K562 (cell line): ENCODE data around the gene ZSCAN22. TPM values are rescaled to one million over a fixed set of nuclear protein-coding genes. Genes with fewer than 3 reads are reported as not detected.

Source experiments
- CBFA2T2 ChIP-seq: fragments of 450-650 bp; conservative IDR thresholded peaks from 2 replicates; pipeline ENCODE4 v1.6.1; 2017; ENCODE audit warnings: mild to moderate bottlenecking
- CHD4 ChIP-seq: fragments of 200-600 bp; sonication (generic); IDR thresholded peaks from 3 replicates; pipeline ENCODE4 v1.6.1; 2012; ENCODE audit warnings: low read depth, mild to moderate bottlenecking, mixed read lengths, low read length, inconsistent platforms; ENCODE audit not compliant: insufficient read depth, insufficient replicate concordance, poor library complexity, severe bottlenecking
- DACH1 ChIP-seq: fragments of 450-650 bp; IDR thresholded peaks from 2 replicates; pipeline ENCODE4 v1.6.1; 2018; ENCODE audit not compliant: partially characterized antibody
- KAT2B ChIP-seq: IDR thresholded peaks from one replicate; pipeline ENCODE4 v1.6.1; 2012; ENCODE audit warnings: low read depth, mild to moderate bottlenecking, control low read depth, inconsistent platforms, low read length, moderate library complexity
- KLF16 ChIP-seq: IDR thresholded peaks from 2 replicates; pipeline ENCODE4 v1.6.1; 2016; ENCODE audit warnings: antibody characterized with exemption
- NCOA4 ChIP-seq: fragments of 450-650 bp; IDR thresholded peaks from 2 replicates; pipeline ENCODE4 v1.6.1; 2018; ENCODE audit warnings: mild to moderate bottlenecking; ENCODE audit not compliant: partially characterized antibody
- NR4A1 ChIP-seq, 2 experiments: fragments of 250-450 bp in 1 of 2; fragments of 450-650 bp in 1 of 2; sonication (Bioruptor Pico) in 1 of 2; IDR thresholded peaks; 2 replicates each; pipeline versions ENCODE4 v1.4.0 to v1.6.1; 2016 to 2020; ENCODE audit warnings: mild to moderate bottlenecking in 2 of 2, missing compliant biosample characterization in 1 of 2, missing genetic modification characterization in 1 of 2, moderate library complexity in 1 of 2
- OTX1 ChIP-seq: fragments of 450-650 bp; formaldehyde crosslinking; IDR thresholded peaks from 2 replicates; pipeline ENCODE4 v1.4.0; 2022; ENCODE audit warnings: mild to moderate bottlenecking
- POLR2AphosphoS2 ChIP-seq: IDR thresholded peaks from 2 replicates; pipeline ENCODE4 v1.6.1; 2012; ENCODE audit warnings: low read length, improper control_type of control experiment
- SETDB1 ChIP-seq: IDR thresholded peaks from one replicate; pipeline ENCODE4 v1.6.1; 2012; ENCODE audit warnings: low read length, control low read depth, inconsistent platforms
- TSC22D4 ChIP-seq: fragments of 450-650 bp; IDR thresholded peaks from 2 replicates; pipeline ENCODE4 v1.6.1; 2016; ENCODE audit warnings: missing genetic modification characterization, missing biosample characterization, control low read depth
- YBX1 ChIP-seq: fragments of 450-650 bp; IDR thresholded peaks from 2 replicates; pipeline ENCODE4 v1.7.1; 2016; ENCODE audit warnings: mild to moderate bottlenecking
- ZFPM2 ChIP-seq: fragments of 250-450 bp; sonication (Bioruptor Pico); IDR thresholded peaks from 2 replicates; pipeline ENCODE4 v1.5.1; 2022; ENCODE audit warnings: mild to moderate bottlenecking
- ZNF75A ChIP-seq: fragments of 450-650 bp; formaldehyde crosslinking; IDR thresholded peaks from 2 replicates; pipeline ENCODE4 v1.4.0; 2020; ENCODE audit warnings: mild to moderate bottlenecking
- polyA plus RNA-seq, 8 experiments: library from polyadenylated mRNA; depleted of rRNA in 4 of 8; stranded (reverse) in 5 of 8; unstranded in 3 of 8; fragments of >200 nt; fragmentation: Nextera tagmentation in 2 of 8; fragmentation: Illumina TruSeq in 1 of 8; extraction: Ambion mirVana in 2 of 8; extraction: Trizol in 1 of 8; gene quantifications; 2 replicates each; pipeline versions ENCODE4 v1.2.1 to v1.2.3, GENCODE V29; 2011 to 2014; ENCODE audit warnings: inconsistent platforms in 1 of 8, missing spikeins in 1 of 8
- total RNA-seq, 7 experiments: library from RNA; depleted of rRNA in 6 of 7; stranded (reverse); fragments of >200 nt in 6 of 7; fragmentation: Illumina TruSeq in 2 of 7; extraction: Trizol in 2 of 7; gene quantifications; 2 replicates each; pipeline versions ENCODE4 v1.2.1 to v1.2.3, GENCODE V29; 2011 to 2021; ENCODE audit warnings: low replicate concordance in 1 of 7
- TF ChIP-seq, protein P1 (sequence below): fragments of 450-650 bp; IDR thresholded peaks from 2 replicates; pipeline ENCODE4 v1.6.1; 2016; ENCODE audit warnings: mild to moderate bottlenecking, moderate library complexity
- TF ChIP-seq, protein P2 (sequence below): fragments of 450-650 bp; formaldehyde crosslinking; IDR thresholded peaks from 2 replicates; pipeline ENCODE4 v1.4.0; 2020; ENCODE audit warnings: mild to moderate bottlenecking, moderate library complexity

The ZSCAN22 gene
- total and polyA plus RNA-seq, 9 of the 15 experiments (the other 6 are each of a cell fraction or from before 2014, with no cell fraction given), result 0.98 to 5.3 (median 3.0) TPM

DNA sequence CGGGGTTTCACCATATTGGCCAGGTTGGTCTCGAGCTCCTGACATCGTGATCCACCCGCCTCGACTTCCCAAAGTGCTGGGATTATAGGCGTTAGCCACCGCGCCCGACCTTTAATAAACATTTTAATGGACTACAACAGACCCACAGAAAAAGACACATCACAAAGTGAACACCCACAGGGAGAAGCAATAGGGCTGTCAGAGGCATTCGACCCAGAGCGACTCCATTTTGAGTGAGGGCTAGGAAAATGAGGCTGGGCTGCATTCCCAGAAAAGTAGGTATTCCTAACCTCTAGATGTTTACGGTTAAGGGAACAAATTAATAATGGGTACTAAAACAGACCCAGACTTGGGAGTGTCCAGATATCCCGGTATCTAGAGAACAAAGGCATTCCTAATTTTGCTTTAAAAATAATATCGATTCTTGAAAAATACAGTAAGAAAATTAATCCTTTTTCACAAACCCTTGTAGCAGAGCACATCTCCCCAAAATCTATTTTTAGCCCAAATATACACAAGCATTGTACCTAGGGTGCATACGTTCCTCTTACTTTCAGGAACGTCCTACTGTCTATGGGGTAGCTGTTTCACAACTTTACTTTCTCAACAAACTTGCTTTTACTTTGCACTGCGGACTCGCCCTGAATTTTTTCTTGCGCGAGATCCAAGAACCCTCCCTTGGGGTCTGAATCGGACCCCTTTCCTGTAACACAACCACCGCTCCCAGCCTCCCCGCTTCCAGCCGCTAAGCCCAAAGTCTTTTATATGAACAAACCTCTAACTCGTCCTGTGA lies 48.9 kb upstream of the ZSCAN22 start (continued):
- TF ChIP-seq, protein P1, sequence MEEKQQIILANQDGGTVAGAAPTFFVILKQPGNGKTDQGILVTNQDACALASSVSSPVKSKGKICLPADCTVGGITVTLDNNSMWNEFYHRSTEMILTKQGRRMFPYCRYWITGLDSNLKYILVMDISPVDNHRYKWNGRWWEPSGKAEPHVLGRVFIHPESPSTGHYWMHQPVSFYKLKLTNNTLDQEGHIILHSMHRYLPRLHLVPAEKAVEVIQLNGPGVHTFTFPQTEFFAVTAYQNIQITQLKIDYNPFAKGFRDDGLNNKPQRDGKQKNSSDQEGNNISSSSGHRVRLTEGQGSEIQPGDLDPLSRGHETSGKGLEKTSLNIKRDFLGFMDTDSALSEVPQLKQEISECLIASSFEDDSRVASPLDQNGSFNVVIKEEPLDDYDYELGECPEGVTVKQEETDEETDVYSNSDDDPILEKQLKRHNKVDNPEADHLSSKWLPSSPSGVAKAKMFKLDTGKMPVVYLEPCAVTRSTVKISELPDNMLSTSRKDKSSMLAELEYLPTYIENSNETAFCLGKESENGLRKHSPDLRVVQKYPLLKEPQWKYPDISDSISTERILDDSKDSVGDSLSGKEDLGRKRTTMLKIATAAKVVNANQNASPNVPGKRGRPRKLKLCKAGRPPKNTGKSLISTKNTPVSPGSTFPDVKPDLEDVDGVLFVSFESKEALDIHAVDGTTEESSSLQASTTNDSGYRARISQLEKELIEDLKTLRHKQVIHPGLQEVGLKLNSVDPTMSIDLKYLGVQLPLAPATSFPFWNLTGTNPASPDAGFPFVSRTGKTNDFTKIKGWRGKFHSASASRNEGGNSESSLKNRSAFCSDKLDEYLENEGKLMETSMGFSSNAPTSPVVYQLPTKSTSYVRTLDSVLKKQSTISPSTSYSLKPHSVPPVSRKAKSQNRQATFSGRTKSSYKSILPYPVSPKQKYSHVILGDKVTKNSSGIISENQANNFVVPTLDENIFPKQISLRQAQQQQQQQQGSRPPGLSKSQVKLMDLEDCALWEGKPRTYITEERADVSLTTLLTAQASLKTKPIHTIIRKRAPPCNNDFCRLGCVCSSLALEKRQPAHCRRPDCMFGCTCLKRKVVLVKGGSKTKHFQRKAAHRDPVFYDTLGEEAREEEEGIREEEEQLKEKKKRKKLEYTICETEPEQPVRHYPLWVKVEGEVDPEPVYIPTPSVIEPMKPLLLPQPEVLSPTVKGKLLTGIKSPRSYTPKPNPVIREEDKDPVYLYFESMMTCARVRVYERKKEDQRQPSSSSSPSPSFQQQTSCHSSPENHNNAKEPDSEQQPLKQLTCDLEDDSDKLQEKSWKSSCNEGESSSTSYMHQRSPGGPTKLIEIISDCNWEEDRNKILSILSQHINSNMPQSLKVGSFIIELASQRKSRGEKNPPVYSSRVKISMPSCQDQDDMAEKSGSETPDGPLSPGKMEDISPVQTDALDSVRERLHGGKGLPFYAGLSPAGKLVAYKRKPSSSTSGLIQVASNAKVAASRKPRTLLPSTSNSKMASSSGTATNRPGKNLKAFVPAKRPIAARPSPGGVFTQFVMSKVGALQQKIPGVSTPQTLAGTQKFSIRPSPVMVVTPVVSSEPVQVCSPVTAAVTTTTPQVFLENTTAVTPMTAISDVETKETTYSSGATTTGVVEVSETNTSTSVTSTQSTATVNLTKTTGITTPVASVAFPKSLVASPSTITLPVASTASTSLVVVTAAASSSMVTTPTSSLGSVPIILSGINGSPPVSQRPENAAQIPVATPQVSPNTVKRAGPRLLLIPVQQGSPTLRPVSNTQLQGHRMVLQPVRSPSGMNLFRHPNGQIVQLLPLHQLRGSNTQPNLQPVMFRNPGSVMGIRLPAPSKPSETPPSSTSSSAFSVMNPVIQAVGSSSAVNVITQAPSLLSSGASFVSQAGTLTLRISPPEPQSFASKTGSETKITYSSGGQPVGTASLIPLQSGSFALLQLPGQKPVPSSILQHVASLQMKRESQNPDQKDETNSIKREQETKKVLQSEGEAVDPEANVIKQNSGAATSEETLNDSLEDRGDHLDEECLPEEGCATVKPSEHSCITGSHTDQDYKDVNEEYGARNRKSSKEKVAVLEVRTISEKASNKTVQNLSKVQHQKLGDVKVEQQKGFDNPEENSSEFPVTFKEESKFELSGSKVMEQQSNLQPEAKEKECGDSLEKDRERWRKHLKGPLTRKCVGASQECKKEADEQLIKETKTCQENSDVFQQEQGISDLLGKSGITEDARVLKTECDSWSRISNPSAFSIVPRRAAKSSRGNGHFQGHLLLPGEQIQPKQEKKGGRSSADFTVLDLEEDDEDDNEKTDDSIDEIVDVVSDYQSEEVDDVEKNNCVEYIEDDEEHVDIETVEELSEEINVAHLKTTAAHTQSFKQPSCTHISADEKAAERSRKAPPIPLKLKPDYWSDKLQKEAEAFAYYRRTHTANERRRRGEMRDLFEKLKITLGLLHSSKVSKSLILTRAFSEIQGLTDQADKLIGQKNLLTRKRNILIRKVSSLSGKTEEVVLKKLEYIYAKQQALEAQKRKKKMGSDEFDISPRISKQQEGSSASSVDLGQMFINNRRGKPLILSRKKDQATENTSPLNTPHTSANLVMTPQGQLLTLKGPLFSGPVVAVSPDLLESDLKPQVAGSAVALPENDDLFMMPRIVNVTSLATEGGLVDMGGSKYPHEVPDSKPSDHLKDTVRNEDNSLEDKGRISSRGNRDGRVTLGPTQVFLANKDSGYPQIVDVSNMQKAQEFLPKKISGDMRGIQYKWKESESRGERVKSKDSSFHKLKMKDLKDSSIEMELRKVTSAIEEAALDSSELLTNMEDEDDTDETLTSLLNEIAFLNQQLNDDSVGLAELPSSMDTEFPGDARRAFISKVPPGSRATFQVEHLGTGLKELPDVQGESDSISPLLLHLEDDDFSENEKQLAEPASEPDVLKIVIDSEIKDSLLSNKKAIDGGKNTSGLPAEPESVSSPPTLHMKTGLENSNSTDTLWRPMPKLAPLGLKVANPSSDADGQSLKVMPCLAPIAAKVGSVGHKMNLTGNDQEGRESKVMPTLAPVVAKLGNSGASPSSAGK, result peak; percentile 4; the same call in 1 of the 2 replicates
- TF ChIP-seq NCOA4, result no peak
- TF ChIP-seq TSC22D4 (tag), result no peak
- no peak for TF ChIP-seq SETDB1
- TF ChIP-seq ZNF75A (CRISPR knock-in tag), result no peak
- TF ChIP-seq, protein P2, sequence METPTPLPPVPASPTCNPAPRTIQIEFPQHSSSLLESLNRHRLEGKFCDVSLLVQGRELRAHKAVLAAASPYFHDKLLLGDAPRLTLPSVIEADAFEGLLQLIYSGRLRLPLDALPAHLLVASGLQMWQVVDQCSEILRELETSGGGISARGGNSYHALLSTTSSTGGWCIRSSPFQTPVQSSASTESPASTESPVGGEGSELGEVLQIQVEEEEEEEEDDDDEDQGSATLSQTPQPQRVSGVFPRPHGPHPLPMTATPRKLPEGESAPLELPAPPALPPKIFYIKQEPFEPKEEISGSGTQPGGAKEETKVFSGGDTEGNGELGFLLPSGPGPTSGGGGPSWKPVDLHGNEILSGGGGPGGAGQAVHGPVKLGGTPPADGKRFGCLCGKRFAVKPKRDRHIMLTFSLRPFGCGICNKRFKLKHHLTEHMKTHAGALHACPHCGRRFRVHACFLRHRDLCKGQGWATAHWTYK (CRISPR knock-in tag), result no peak
- no peak for TF ChIP-seq POLR2AphosphoS2
- TF ChIP-seq ZFPM2, result no peak
- TF ChIP-seq NR4A1 (CRISPR knock-in tag; IDR thresholded peaks at IDR 0.05), result no peak
- TF ChIP-seq NR4A1 (tag; IDR thresholded peaks at IDR 0.05), result peak; percentile 82; the same call in 1 of the 2 replicates
- no peak for TF ChIP-seq DACH1
- 0 out of 2 replicates have a peak, but pooled peaks have one; percentile 30 for TF ChIP-seq OTX1 (CRISPR knock-in tag)
- no peak for TF ChIP-seq KLF16
- TF ChIP-seq KAT2B, result no peak
- TF ChIP-seq YBX1, result no peak
- no peak for TF ChIP-seq CBFA2T2
- no peak for TF ChIP-seq CHD4
